ENCODE measurements around the gene TMEM39B.
"Not testable (repeated sequence)": the region's sequence is repeated elsewhere in the genome, so short reads cannot be mapped to it uniquely, and the experiment has no call there.

TMEM39B gene

GRCh38 chr1:32071758-32072621 is 749 bp upstream of the TMEM39B start:
- no peak for DNase-seq

DNA sequence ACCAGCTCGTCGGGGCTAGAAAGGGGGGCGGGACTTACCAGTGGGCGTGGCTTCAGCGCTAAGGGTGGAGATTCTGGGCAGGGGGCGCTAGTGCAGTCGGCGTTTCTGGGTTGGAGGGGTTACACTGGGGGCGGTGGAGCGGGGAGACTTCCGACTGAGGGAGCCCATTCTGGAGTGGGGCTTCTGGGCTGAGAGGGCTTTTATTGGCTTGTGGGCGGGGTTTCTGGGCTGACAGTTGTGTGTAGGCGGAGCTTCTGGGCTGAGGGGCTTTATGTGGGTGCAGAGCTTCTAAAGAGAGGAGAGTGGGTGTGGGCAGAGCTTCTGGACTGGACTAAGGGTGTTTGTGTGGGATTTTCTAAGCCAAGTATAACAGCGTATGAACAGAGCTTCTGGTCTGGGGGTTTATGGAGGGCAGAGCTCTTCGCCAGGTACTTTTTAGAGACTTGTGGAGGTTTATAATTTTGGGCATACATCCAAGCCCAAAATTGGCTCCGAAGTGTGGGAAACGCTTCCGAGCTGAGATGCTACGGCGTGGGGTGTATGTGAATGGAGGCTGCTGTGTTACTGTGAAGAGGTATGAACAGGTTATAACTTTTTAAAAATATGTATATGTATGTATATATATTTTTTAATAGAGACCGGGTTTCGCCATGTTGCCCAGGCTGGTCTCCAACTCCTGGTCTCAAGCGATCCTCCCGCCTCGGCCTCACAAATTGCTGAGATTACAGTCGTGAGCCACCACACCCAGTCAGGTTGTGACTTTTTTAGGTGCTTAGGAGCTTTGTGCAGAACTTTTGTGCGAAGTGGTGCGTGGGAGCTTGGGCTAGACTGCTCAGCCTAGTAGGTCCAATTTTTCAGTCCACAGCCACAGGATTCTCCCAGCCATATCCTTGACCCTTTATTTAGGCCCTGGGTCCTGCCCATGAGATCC is 825 bp downstream of the TMEM39B start:
- DNase-seq: no peak

GRCh38 chr1:32074841-32075240 is 2.1 kb downstream of the TMEM39B start:
- DNase-seq: no peak

DNA sequence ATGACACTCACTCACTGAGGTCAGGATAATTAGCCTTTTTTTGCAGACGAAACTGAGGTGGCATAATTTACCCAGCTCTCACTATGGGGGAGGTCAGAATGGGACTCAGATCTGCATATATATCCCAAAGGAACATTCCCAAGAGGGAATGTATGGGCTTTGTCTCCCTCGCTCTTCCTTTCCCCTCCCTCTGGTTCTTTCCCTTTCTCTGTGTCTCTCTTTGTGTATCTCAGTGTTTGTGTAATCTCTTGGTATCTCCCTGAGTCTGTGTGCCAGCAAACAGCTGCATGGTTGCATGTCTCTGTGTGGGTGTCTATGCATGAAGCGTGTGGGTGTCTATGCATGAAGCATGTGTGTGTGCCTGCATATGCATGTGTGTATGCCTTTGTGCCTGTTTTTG is 4.7 kb downstream of the TMEM39B start:
- DNase-seq: no peak

- peak in 1 of 2 experiments; percentile 16 for DNase-seq
Measured at GRCh38 chr1:32082022-32082421, 9.3 kb downstream of the TMEM39B start.

GRCh38 chr1:32086381-32086780 is 13.6 kb downstream of the TMEM39B start:
- not testable (repeated sequence) for DNase-seq

GRCh38 chr1:32091176-32091575 is 18.4 kb downstream of the TMEM39B start:
- no peak for DNase-seq

DNA sequence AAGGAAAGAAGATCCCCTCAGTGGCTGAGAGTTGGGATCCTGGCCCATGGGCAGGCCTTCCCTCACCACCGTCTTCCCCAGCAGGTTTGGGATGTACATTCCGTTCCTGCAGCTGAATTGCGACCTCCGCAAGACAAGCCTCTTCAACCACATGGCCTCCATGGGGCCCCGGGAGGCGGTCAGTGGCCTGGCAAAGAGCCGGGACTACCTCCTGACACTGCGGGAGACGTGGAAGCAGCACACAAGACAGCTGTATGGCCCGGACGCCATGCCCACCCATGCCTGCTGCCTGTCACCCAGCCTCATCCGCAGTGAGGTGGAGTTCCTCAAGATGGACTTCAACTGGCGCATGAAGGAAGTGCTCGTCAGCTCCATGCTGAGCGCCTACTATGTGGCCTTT is 18.9 kb downstream of the TMEM39B start:
- no peak for DNase-seq

- DNase-seq: no peak
Measured at GRCh38 chr1:32094746-32095521, 22.2 kb downstream of the TMEM39B start.

DNA sequence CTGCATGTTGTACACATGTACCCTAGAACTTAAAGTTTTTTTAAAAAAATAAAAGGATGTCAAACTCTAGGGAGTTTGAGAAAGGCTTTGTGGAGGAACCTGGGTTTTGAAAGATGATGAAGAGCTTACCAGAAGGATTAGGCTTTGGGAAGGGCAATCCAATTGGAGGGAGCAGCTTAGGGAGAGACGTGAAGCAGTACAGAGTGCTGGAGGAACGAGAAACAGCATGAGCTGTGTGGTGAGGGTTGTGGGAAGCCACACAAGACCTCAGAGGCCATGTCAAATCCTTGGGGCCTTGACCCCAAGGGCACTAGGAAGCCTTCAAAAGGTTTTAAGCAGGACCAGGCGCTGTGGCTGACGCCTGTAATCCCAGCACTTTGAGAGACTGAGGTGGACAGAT is 26.7 kb downstream of the TMEM39B start:
- DNase-seq: no peak

DNA sequence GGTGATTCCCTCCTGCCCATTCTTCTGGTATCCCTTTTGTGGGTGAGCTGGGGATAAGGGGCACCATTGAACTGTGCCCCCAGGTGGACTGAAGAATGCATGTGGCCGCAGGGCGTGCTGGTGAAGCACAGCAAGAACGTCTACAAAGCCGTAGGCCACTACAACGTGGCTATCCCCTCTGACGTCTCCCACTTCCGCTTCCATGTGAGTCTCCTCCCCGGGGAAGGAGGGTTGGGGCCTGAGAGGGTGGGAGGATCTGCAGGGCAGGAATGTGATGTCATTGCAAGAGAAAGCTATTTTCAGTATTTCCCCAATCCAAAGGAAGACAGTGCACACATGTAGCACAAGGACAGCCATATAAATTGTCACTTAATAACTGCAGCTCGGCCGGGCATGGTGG is 27.6 kb downstream of the TMEM39B start:
- DNase-seq: no peak

GRCh38 chr1:32100807-32101708 is 28.3 kb downstream of the TMEM39B start:
- DNase-seq: no peak

- DNase-seq: no peak
Measured at GRCh38 chr1:32104127-32104526, 31.4 kb downstream of the TMEM39B start.

DNA sequence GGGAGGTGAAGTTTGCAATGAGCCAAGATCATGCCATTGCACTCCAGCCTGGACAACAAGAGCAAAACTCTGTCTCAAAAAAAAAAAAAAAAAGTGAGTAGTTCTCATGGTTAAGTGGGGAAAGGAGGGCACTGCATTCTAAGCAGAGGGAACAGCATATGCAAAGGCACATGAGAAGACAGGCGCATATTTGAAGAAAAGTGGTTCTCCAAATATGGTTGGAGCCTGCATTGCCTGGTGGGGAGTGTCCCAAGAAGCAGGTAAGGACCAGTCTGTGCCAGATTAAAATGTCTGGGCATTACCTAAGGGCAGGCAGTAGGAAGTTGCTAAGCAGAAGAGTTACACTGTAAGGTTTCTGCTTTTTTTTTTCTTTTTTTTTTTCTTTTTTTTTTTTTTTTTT is 32.6 kb downstream of the TMEM39B start:
- peak in 1 of 2 experiments; percentile 10 for DNase-seq

DNA sequence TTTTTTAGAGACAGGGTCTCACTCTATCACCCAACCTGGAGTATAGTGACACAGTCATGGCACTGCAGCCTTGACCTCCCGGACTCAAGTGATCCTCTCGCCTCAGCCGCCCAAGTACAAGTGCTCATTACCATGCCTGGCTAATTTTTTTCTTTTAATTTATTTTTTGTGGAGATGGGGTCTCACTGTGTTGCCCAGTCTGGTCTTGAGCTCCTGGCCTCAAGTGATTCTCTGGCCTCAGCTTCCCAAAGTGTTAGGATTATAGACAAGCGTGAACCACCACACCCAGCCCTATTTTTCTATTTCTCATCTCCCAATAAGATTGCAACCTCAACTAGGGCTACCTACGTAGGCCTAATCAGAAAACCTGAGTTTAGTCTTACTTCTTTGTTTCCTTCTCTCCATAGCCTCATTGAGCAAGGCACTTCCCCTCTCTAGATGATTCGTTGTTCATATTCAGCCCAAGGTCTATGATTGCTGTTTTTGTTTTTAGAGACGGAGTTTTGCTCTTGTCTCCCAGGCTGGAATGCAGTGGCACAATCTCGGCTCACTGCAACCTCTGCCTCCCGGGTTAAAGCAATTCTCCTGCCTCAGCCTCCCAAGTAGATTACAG is 34.0 kb downstream of the TMEM39B start:
- peak in 1 of 2 experiments; percentile 30 for DNase-seq

DNA sequence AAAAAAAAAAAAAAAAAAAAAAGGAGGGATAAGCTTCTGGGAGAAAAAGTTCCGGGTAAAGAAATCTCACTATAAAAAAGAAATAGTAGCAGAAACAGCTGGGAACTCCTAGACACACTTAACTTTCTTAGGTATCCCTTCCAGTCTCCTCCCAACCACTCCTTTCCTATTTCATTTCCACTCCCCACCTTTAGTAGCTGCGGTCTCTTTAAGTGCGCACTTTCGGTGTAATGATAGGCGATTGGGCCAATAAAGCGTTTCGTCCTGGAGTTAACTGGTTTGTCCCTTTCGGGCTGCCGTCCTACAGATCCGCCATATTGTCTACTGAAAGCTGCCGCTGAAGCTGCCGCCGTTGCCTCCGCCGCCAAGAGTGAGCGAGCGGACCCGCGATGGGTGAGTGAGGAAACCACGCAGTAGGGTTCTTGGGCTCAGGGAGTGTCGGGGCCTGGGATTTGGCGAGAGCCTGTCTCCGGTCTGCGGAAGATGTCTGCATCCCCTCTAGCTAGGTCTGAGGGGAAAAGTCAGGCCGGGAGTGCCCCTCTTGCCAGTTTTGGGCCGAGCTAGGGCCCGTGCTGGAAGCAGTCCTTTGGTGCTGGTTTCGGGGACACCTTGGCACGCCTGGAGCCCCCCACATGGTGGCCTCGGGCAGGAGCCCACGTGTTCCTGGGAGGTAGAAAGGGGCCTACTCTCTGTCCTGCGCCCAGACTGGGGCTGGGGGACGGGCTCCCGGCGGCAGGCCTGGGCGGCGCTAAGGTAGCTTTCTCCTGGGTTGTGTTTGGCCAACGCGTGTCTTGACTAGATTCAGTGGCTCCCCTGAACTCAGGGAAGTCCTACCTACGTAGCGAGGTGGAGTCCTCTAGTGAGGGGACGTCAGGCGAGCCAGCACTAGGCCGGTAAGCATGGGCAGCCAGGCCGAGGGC is 35.3 kb downstream of the TMEM39B start, which contains the start of gene KPNA6:
TSS of gene KPNA6 (plus strand) at position 315 of the 920 bp plus-strand sequence. CDS start at position 390, 75 bp downstream.
- DNase-seq: peak; percentile 91 to 92

- no peak for DNase-seq
Measured at GRCh38 chr1:32111040-32111623, 38.4 kb downstream of the TMEM39B start.

DNA sequence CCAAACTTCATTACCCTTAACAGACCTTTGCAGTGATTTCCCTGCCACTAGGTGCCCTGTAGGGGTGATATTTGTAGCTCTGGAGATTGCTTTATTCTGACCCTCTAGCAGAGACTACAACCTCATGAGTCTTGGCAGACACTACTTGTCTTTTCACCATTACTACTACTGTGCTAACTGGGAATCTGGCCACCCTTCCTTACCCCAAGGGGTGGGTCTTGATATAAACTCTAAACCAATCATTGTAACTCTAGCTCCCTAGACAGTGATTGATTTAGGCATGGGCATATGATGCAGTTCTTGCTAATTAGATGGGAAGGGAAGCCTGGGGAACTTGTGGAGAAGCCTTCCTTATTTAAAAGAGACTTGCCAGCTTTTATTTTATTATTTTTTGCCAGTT is 39.0 kb downstream of the TMEM39B start:
- DNase-seq: no peak

- DNase-seq: no peak
Measured at GRCh38 chr1:32112806-32113375, 40.2 kb downstream of the TMEM39B start.
